Measurements from ENCODE around the gene FAIM2. TPM values are rescaled to one million over a fixed set of nuclear protein-coding genes. Genes with fewer than 3 reads are reported as not detected.
A peak's percentile ranks its signal among the peaks of the same experiment; 100 is the strongest.

The FAIM2 gene
- polyA plus RNA-seq, 2 of the 4 experiments (the other 2 are of a cell fraction), result 0.23 TPM; not detected in 1

- Histone ChIP-seq H3K4me3 (no peak overlapping the region), H3K4me2 (no peak overlapping the region), H3K9me3 (no peaks in the 10 kb centered on the region), H3K4me1 (peaks cover 13% of the 10 kb centered on the region), H3K27ac (no peak overlapping the region)
- POLR2A ChIA-PET, result no interaction called here
- 48% methylated on average over 2 of the region's 2 CpGs for WGBS (ENCODE audit: missing lambda C conversion rate)
- no peak for TF ChIP-seq TFCP2L1 (CRISPR knock-in tag; IDR thresholded peaks at IDR 0.05)
- no peak for TF ChIP-seq CBX8 (IDR thresholded peaks at IDR 0.05)
- no peak for TF ChIP-seq CHD4 (IDR thresholded peaks at IDR 0.05; ENCODE audit: borderline replicate concordance)
- TF ChIP-seq TP53 (CRISPR knock-in tag; IDR thresholded peaks at IDR 0.05), result no peak
- peak; percentile 88 for TF ChIP-seq MAFK (IDR thresholded peaks at IDR 0.05; ENCODE audit: partially characterized antibody)
- TF ChIP-seq CEBPB (IDR thresholded peaks at IDR 0.05), result no peak
- ATAC-seq (no peak), DNase-seq (ENCODE audit: low read depth in 1 of 2, low spot score in 1 of 2) (no peak), FAIRE-seq (no peak)
- CTCF ChIA-PET, result interaction anchor here (1.2 to 4.7 kb wide), 6 partner anchors 7 to 228 kb away, joined by 4 to 24 read pairs (median 7); no protein-coding TSS in a partner anchor
Measured at GRCh38 chr12:49846032-49846431, 57.7 kb downstream of the FAIM2 start.

GRCh38 chr12:49843876-49844437 is 59.7 kb downstream of the FAIM2 start:
- POLR2A ChIA-PET, result interaction anchor here (1.1 kb wide), 1 partner anchor 16 kb away, joined by 9 read pairs; the partner anchor contains the start of gene NCKAP5L
- CTCF ChIA-PET, result interaction anchor here (0.5 to 3.4 kb wide), 9 partner anchors 20 to 227 kb away, joined by 3 to 9 read pairs (median 3); no protein-coding TSS in a partner anchor
- 89% methylated on average over 4 of the region's 4 CpGs for WGBS (ENCODE audit: missing lambda C conversion rate)
- TF ChIP-seq NR3C1 (IDR thresholded peaks at IDR 0.05), result no peak
- TF ChIP-seq TP53 (CRISPR knock-in tag; IDR thresholded peaks at IDR 0.05), result no peak
- TF ChIP-seq KDM1A (IDR thresholded peaks at IDR 0.05; ENCODE audit: low read depth), result no peak
- no peak for TF ChIP-seq CBX8 (IDR thresholded peaks at IDR 0.05)
- no peak for TF ChIP-seq EP300 (IDR thresholded peaks at IDR 0.05)
- no peak for DNase-seq (ENCODE audit: low read depth in 1 of 2, low spot score in 1 of 2)
- Histone ChIP-seq H3K4me2 (peak overlapping the region; percentile 86; the same call in 1 of the 3 replicates), H3K9me3 (no peaks in the 10 kb centered on the region), H3K4me3 (no peak overlapping the region), H3K27ac (no peak overlapping the region; a peak in 1 of 6 replicates), H3K4me1 (peaks cover 15% of the 10 kb centered on the region)
- no peak for ATAC-seq
- FAIRE-seq, result no peak

- ATAC-seq (no peak), FAIRE-seq (no peak), DNase-seq (ENCODE audit: low read depth in 1 of 2, low spot score in 1 of 2) (no peak)
- 79% methylated on average over 7 of the region's 7 CpGs for WGBS (ENCODE audit: missing lambda C conversion rate)
- ChIA-PET POLR2A (interaction anchor here (0.8 to 2.3 kb wide), 6 partner anchors 15 to 546 kb away, joined by 3 to 18 read pairs (median 4); partner anchors contain the start of genes NCKAP5L and TMBIM6), CTCF (interaction anchor here (0.5 to 1.8 kb wide), 8 partner anchors 8 to 227 kb away, joined by 3 to 9 read pairs (median 3); no protein-coding TSS in a partner anchor)
- H3K9me3 ChIP-seq, result no peaks in the 10 kb centered on the region
- peak overlapping the region; percentile 86 for H3K4me2 ChIP-seq
- peaks cover 15% of the 10 kb centered on the region for H3K4me1 ChIP-seq
- TF ChIP-seq HMGXB4 (CRISPR knock-in tag; IDR thresholded peaks at IDR 0.05; ENCODE audit: borderline replicate concordance), result no peak
- TF ChIP-seq CEBPB (IDR thresholded peaks at IDR 0.05), result no peak
- no peak for TF ChIP-seq SREBF2 (IDR thresholded peaks at IDR 0.05)
- no peak for TF ChIP-seq HEYL (CRISPR knock-in tag; IDR thresholded peaks at IDR 0.05)
- TF ChIP-seq JUNB (IDR thresholded peaks at IDR 0.05), result no peak
- TF ChIP-seq BHLHE40 (IDR thresholded peaks at IDR 0.05; ENCODE audit: low read depth, low read length), result no peak
- TF ChIP-seq ZFP36 (IDR thresholded peaks at IDR 0.05; ENCODE audit: borderline replicate concordance, partially characterized antibody), result no peak
- TF ChIP-seq, protein P1, sequence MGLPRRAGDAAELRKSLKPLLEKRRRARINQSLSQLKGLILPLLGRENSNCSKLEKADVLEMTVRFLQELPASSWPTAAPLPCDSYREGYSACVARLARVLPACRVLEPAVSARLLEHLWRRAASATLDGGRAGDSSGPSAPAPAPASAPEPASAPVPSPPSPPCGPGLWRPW (IDR thresholded peaks at IDR 0.05), result no peak
- TF ChIP-seq RARB (CRISPR knock-in tag; IDR thresholded peaks at IDR 0.05), result no peak
- peak overlapping the region; percentile 78 to 96 for H3K27ac ChIP-seq
- peak overlapping the region; percentile 86 for H3K4me3 ChIP-seq
Measured at GRCh38 chr12:49843411-49843810, 60.3 kb downstream of the FAIM2 start.

All from A549 (cell line).